HepG2 (cell line): ENCODE results near the gene PLIN3. TPM values are rescaled to one million over a fixed set of nuclear protein-coding genes. Genes with fewer than 3 reads are reported as not detected.

Experiments
- ATAC-seq: fragments of 200-7000 bp; cut with Tn5 transposase; 3 replicates; pipeline ENCODE4 v1.9.1; 2020; ENCODE audit warnings: mild to moderate bottlenecking, moderate library complexity
- BruUV-seq: library from RNA; stranded (reverse); fragments of 400-500 nt; replicated peaks from 2 replicates; lab custom pipeline; 2021; lab: Mats Ljungman, UMichigan
- CTCF ChIA-PET: fragments of 300-600 bp; formaldehyde crosslinking; extraction: SDS; loops from one replicate; lab custom pipeline; 2021; ENCODE audit warnings: low total read pairs, inconsistent platforms, low intra/inter-chr PET ratio; lab: Yijun Ruan, JAX
- POLR2A ChIA-PET: fragments of 350-600 bp; sonication (Branson Sonifier 250); formaldehyde crosslinking; loops from one replicate; lab custom pipeline; 2020; ENCODE audit warnings: antibody characterized with exemption, inconsistent platforms; lab: Yijun Ruan, JAX
- DNase-seq: peaks from one replicate; pipeline ENCODE4 v3.0.0-alpha.2; 2015; ENCODE audit warnings: low spot score
- FAIRE-seq: peaks from 3 replicates; lab custom pipeline; 2011; peaks lifted over from hg19 to GRCh38; lab: Jason Lieb, UNC
- H2AFZ ChIP-seq: one replicate; pipeline ENCODE4 v1.6.1; 2011; ENCODE audit warnings: low read length, inconsistent platforms
- H3K27ac ChIP-seq: fragments of 300-600 bp; 3 replicates; pipeline ENCODE4 v1.8.0; 2011; ENCODE audit warnings: mixed run types, mild to moderate bottlenecking, mixed read lengths, low read length, inconsistent platforms; ENCODE audit not compliant: insufficient read depth; ENCODE audit errors: extremely low read length
- H3K27me3 ChIP-seq, 2 experiments: fragments of 200-600 bp in 1 of 2; 2 replicates in 1 of 2; 3 replicates in 1 of 2; pipeline versions ENCODE4 v1.6.0 to v1.8.0; 2011; ENCODE audit warnings: low read length in 2 of 2, mild to moderate bottlenecking in 2 of 2, moderate library complexity in 2 of 2, inconsistent platforms in 1 of 2; ENCODE audit not compliant: insufficient read depth in 2 of 2, control insufficient read depth in 1 of 2
- H3K36me3 ChIP-seq, 2 experiments: fragments of 200-600 bp in 1 of 2; replicated peaks in 1 of 2; 2 replicates in 1 of 2; 3 replicates in 1 of 2; pipeline versions ENCODE4 v1.5.1 to v1.8.0; 2011; ENCODE audit warnings: low read length in 2 of 2, inconsistent platforms in 1 of 2; ENCODE audit not compliant: insufficient read depth in 2 of 2, control insufficient read depth in 1 of 2
- H3K4me1 ChIP-seq: 2 replicates; pipeline ENCODE4 v1.5.1; 2012; ENCODE audit warnings: low read length, inconsistent platforms; ENCODE audit not compliant: insufficient read depth
- H3K4me2 ChIP-seq: 2 replicates; pipeline ENCODE4 v1.6.0; 2011; ENCODE audit warnings: low read depth, low read length, inconsistent platforms
- H3K4me3 ChIP-seq, 3 experiments: fragments of 200-600 bp in 1 of 3; sonication (generic), shearing (Covaris generic) in 1 of 3; replicated peaks in 1 of 3; 2 replicates each; pipeline ENCODE4 v1.5.1; 2011 to 2016; ENCODE audit warnings: low read length in 3 of 3, inconsistent platforms in 2 of 3, low read depth in 2 of 3, mild to moderate bottlenecking in 2 of 3, control low read depth in 1 of 3, mixed read lengths in 1 of 3; ENCODE audit not compliant: insufficient read depth in 1 of 3
- H3K79me2 ChIP-seq: one replicate; pipeline ENCODE4 v1.6.1; 2011; ENCODE audit warnings: low read length, inconsistent platforms; ENCODE audit not compliant: insufficient read depth
- H3K9ac ChIP-seq: 2 replicates; pipeline ENCODE4 v1.6.0; 2011; ENCODE audit warnings: mild to moderate bottlenecking, low read depth, low read length, inconsistent platforms; ENCODE audit not compliant: insufficient read depth
- H3K9me3 ChIP-seq: 2 replicates; pipeline ENCODE4 v1.5.1; 2012; ENCODE audit warnings: mild to moderate bottlenecking, low read length
- H4K20me1 ChIP-seq: 2 replicates; pipeline ENCODE4 v1.6.0; 2011; ENCODE audit warnings: inconsistent platforms, mild to moderate bottlenecking, low read length, moderate library complexity; ENCODE audit not compliant: insufficient read depth
- PAX8 ChIP-seq: sonication (generic); formaldehyde crosslinking; IDR thresholded peaks from 2 replicates; pipeline ENCODE4 v1.8.0; 2022; ENCODE audit warnings: mild to moderate bottlenecking, missing genetic modification reagents, borderline replicate concordance
- RFXANK ChIP-seq: IDR thresholded peaks from 2 replicates; pipeline ENCODE4 v1.6.1; 2016
- TAF15 ChIP-seq: fragments of 200-400 bp; formaldehyde crosslinking; IDR thresholded peaks from one replicate; pipeline ENCODE4 v1.6.1; 2018; ENCODE audit warnings: mild to moderate bottlenecking, low read depth, low read length; ENCODE audit not compliant: poor library complexity, severe bottlenecking
- ZNF263 ChIP-seq: sonication (generic); formaldehyde crosslinking; IDR thresholded peaks from 2 replicates; pipeline ENCODE4 v1.4.0; 2020; ENCODE audit warnings: missing genetic modification reagents
- ZNF274 ChIP-seq: sonication (generic); formaldehyde crosslinking; IDR thresholded peaks from 2 replicates; pipeline ENCODE4 v1.5.1; 2020; ENCODE audit warnings: mild to moderate bottlenecking, missing genetic modification reagents
- ZNF331 ChIP-seq: sonication (generic); formaldehyde crosslinking; IDR thresholded peaks from 2 replicates; pipeline ENCODE4 v1.4.0; 2020; ENCODE audit warnings: missing genetic modification reagents
- ZNF660 ChIP-seq: sonication (generic); formaldehyde crosslinking; IDR thresholded peaks from 2 replicates; pipeline ENCODE4 v1.5.1; 2020; ENCODE audit warnings: mild to moderate bottlenecking, low read depth, missing genetic modification reagents, borderline replicate concordance
- WGBS: methylation state at CpG from one replicate; pipeline ENCODE4 v1.1.6; 2017; ENCODE audit warnings: low lambda C conversion rate; 5-methylcytosine and 5-hydroxymethylcytosine counted together
- in situ Hi-C: cut with HindIII; loops from 2 replicates; pipeline ENCODE4 v1.10.0; 2017; ENCODE audit warnings: low pct_unique_long_range_greater_than_20kb; ENCODE audit not compliant: extremely low pct_ligation_motif_present
- intact Hi-C: fragments of 100-400 bp; cut with micrococcal nuclease; formaldehyde crosslinking; loops from one replicate; pipeline ENCODE4 v1.10.0; 2022; ENCODE audit not compliant: unreplicated experiment
- polyA plus RNA-seq, 8 experiments: library from polyadenylated mRNA; depleted of rRNA in 3 of 8; stranded (reverse) in 7 of 8; unstranded in 1 of 8; fragments of >200 nt; fragmentation: Illumina TruSeq in 4 of 8; extraction: Trizol in 4 of 8; gene quantifications; 2 replicates each; pipeline versions ENCODE4 v1.2.1 to v1.2.3, GENCODE V29; 2011 to 2016; ENCODE audit warnings: low read depth in 4 of 8, missing spikeins in 1 of 8, mixed read lengths in 1 of 8; ENCODE audit not compliant: insufficient read depth in 1 of 8
- total RNA-seq, 5 experiments: library from RNA; depleted of rRNA; stranded (reverse); fragments of >200 nt; fragmentation: Illumina TruSeq; extraction: Trizol; gene quantifications; 2 replicates each; pipeline ENCODE4 v1.2.3, GENCODE V29; 2016; ENCODE audit warnings: low read depth in 1 of 5
- TF ChIP-seq, protein P1 (sequence below): sonication (generic); formaldehyde crosslinking; IDR thresholded peaks from 2 replicates; pipeline ENCODE4 v1.4.0; 2020; ENCODE audit warnings: missing genetic modification reagents
- TF ChIP-seq, protein P2 (sequence below): sonication (generic); formaldehyde crosslinking; IDR thresholded peaks from 2 replicates; pipeline ENCODE4 v1.5.0; 2020; ENCODE audit warnings: missing genetic modification reagents
- TF ChIP-seq, protein P3 (sequence below): sonication (generic); formaldehyde crosslinking; IDR thresholded peaks from 2 replicates; pipeline ENCODE4 v1.4.0; 2020; ENCODE audit warnings: missing genetic modification reagents; ENCODE audit errors: not compliant biosample characterization
- TF ChIP-seq, protein P4 (sequence below): sonication (generic); formaldehyde crosslinking; IDR thresholded peaks from 2 replicates; pipeline ENCODE4 v1.8.1; 2023; ENCODE audit warnings: mild to moderate bottlenecking, missing genetic modification reagents
- TF ChIP-seq, protein P5 (sequence below): sonication (generic); formaldehyde crosslinking; IDR thresholded peaks from 2 replicates; pipeline ENCODE4 v1.5.0; 2020; ENCODE audit warnings: mild to moderate bottlenecking, missing genetic modification reagents, moderate library complexity

PLIN3 gene
- total and polyA plus RNA-seq, 2 of the 13 experiments (the other 11 are each of a cell fraction or from before 2014, with no cell fraction given), result 49.3 to 57.9 TPM

DNA sequence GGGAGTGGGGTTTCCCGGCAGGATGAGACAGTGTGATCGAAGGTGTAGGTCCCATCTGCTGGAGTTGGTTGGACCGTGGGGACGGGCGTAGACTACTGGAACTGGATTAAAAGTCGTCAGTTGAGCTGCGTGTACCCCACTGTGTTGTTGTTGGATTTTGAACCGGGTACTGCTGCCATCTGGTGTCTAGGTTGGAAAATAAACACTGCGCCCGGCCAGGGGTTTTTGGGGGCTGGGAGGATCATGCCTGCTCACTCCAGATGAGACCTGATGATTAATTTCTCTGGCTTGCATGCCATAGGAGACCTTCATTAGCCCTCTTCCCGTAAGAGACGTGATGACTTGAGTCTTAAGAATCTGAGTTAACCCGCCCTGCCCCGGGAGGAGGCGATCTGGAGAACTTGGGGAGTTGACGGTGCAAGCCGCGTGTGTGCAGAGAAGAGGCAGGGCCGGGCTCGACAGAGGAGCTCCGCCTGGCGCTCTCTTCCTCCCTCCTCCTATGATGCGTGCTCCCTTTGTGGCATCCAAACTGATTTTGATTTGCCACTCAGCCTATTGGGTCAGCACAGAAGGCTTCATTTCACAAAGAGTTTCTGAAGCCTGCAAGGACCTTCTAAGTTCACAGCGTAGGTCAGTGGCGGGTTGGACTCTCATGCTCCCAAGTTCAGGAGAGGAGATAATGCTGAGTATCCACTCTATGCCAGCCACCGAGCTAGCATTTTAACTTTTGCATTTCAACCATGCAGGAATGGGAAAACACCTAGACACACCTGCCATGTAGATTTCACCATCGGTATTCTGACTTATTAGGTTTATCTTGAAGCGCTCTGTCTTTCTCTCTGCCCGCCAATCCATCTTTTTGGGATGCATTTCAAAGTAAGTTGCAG is 44.6 kb upstream of the PLIN3 start:
- in situ Hi-C loops, result loop anchor here (5.0 kb wide), 2 partner anchors 40 to 100 kb away; no protein-coding TSS in a partner anchor
- Histone ChIP-seq H4K20me1 (0 out of 2 replicates have a peak, but pooled peaks cover 2% of the 10 kb centered on the region), H3K4me3 (peak overlapping the region in 1 of 3 experiments; percentile 38; a peak in 2 of 6 replicates), H3K36me3 (peaks cover 2 to 30% of the 10 kb centered on the region in 2 experiments; a peak in 3 of 5 replicates), H3K4me2 (peak overlapping the region; percentile 69), H3K4me1 (peaks cover 54% of the 10 kb centered on the region), H3K9ac (no peak overlapping the region), H3K27ac (peak overlapping the region; percentile 20), H3K79me2 (peaks cover 67% of the 10 kb centered on the region), H2AFZ (no peak overlapping the region), H3K9me3 (no peaks in the 10 kb centered on the region), H3K27me3 (no peaks in the 10 kb centered on the region)
- 76% methylated on average over 26 of the region's 29 CpGs for WGBS
- BruUV-seq, result TSS peak; percentile 42
- CTCF ChIA-PET, result interaction anchor here (0.5 to 2.6 kb wide), 6 partner anchors 39 to 120 kb away, joined by 3 to 37 read pairs (median 6); no protein-coding TSS in a partner anchor
- ATAC-seq, result peak; percentile 3; the same call in 1 of the 3 replicates
- DNase-seq, result peak; percentile 40
- POLR2A ChIA-PET, result interaction anchor here (1.5 to 2.4 kb wide), 3 partner anchors 39 to 103 kb away, joined by 5 to 9 read pairs (median 9); no protein-coding TSS in a partner anchor
- intact Hi-C loops, result loop anchor here (1.0 kb wide), 1 partner anchor 40 kb away; no protein-coding TSS in a partner anchor
- FAIRE-seq, result peak; percentile 72
- TF ChIP-seq, protein P1, sequence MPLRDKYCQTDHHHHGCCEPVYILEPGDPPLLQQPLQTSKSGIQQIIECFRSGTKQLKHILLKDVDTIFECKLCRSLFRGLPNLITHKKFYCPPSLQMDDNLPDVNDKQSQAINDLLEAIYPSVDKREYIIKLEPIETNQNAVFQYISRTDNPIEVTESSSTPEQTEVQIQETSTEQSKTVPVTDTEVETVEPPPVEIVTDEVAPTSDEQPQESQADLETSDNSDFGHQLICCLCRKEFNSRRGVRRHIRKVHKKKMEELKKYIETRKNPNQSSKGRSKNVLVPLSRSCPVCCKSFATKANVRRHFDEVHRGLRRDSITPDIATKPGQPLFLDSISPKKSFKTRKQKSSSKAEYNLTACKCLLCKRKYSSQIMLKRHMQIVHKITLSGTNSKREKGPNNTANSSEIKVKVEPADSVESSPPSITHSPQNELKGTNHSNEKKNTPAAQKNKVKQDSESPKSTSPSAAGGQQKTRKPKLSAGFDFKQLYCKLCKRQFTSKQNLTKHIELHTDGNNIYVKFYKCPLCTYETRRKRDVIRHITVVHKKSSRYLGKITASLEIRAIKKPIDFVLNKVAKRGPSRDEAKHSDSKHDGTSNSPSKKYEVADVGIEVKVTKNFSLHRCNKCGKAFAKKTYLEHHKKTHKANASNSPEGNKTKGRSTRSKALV, result peak; percentile 53; the same call in 1 of the 2 replicates
- TF ChIP-seq TAF15 (no peak), ZNF263 (CRISPR knock-in tag) (peak; percentile 79), ZNF274 (CRISPR knock-in tag) (no peak), ZNF660 (no peak), ZNF331 (no peak), RFXANK (no peak), PAX8 (CRISPR knock-in tag) (no peak)
- TF ChIP-seq, protein P2, sequence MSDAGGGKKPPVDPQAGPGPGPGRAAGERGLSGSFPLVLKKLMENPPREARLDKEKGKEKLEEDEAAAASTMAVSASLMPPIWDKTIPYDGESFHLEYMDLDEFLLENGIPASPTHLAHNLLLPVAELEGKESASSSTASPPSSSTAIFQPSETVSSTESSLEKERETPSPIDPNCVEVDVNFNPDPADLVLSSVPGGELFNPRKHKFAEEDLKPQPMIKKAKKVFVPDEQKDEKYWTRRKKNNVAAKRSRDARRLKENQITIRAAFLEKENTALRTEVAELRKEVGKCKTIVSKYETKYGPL (CRISPR knock-in tag), result no peak
- TF ChIP-seq, protein P3, sequence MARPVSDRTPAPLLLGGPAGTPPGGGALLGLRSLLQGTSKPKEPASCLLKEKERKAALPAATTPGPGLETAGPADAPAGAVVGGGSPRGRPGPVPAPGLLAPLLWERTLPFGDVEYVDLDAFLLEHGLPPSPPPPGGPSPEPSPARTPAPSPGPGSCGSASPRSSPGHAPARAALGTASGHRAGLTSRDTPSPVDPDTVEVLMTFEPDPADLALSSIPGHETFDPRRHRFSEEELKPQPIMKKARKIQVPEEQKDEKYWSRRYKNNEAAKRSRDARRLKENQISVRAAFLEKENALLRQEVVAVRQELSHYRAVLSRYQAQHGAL, result no peak
- TF ChIP-seq, protein P4, sequence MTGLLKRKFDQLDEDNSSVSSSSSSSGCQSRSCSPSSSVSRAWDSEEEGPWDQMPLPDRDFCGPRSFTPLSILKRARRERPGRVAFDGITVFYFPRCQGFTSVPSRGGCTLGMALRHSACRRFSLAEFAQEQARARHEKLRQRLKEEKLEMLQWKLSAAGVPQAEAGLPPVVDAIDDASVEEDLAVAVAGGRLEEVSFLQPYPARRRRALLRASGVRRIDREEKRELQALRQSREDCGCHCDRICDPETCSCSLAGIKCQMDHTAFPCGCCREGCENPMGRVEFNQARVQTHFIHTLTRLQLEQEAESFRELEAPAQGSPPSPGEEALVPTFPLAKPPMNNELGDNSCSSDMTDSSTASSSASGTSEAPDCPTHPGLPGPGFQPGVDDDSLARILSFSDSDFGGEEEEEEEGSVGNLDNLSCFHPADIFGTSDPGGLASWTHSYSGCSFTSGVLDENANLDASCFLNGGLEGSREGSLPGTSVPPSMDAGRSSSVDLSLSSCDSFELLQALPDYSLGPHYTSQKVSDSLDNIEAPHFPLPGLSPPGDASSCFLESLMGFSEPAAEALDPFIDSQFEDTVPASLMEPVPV, result no peak
- TF ChIP-seq, protein P5, sequence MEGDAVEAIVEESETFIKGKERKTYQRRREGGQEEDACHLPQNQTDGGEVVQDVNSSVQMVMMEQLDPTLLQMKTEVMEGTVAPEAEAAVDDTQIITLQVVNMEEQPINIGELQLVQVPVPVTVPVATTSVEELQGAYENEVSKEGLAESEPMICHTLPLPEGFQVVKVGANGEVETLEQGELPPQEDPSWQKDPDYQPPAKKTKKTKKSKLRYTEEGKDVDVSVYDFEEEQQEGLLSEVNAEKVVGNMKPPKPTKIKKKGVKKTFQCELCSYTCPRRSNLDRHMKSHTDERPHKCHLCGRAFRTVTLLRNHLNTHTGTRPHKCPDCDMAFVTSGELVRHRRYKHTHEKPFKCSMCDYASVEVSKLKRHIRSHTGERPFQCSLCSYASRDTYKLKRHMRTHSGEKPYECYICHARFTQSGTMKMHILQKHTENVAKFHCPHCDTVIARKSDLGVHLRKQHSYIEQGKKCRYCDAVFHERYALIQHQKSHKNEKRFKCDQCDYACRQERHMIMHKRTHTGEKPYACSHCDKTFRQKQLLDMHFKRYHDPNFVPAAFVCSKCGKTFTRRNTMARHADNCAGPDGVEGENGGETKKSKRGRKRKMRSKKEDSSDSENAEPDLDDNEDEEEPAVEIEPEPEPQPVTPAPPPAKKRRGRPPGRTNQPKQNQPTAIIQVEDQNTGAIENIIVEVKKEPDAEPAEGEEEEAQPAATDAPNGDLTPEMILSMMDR, result peak; percentile 77
